T-cell (primary cell): ENCODE data around the gene ACYP2. TPM values are rescaled to one million over a fixed set of nuclear protein-coding genes. Genes with fewer than 3 reads are reported as not detected.

ENCODE experiments used
- ATAC-seq, 4 experiments: fragments of 200-7000 bp in 3 of 4; fragments of 150-1000 bp in 1 of 4; cut with Tn5 transposase; replicated peaks in 1 of 4; 1 replicate in 3 of 4; 2 replicates in 1 of 4; pipeline ENCODE4 v1.10.0; 2021; ENCODE audit warnings: moderate library complexity in 3 of 4, mild to moderate bottlenecking in 2 of 4, moderate number of reproducible peaks in 1 of 4
- CTCF ChIA-PET, 2 donors: fragments of 300-600 bp; sonication (Branson Sonifier 250); formaldehyde crosslinking; loops; one replicate each; lab custom pipeline; 2022; ENCODE audit warnings: antibody characterized with exemption in 2 of 2; lab: Charles Lee
- POLR2A ChIA-PET, 2 donors: fragments of 300-600 bp; sonication (Branson Sonifier 250); formaldehyde crosslinking; loops; one replicate each; lab custom pipeline; 2022; ENCODE audit warnings: antibody characterized with exemption in 2 of 2; lab: Charles Lee
- DNase-seq, 35 experiments: peaks; one replicate each; pipeline versions ENCODE4 v3.0.0 to v3.0.0-alpha.2; 2013 to 2023
- H3K27ac ChIP-seq: one replicate; pipeline ENCODE4 v1.5.1; 2013; ENCODE audit warnings: low read length
- H3K27me3 ChIP-seq, 2 experiments: replicated peaks in 1 of 2; 1 replicate in 1 of 2; 2 replicates in 1 of 2; pipeline versions ENCODE4 v1.6.1 to v1.7.0; 2013; ENCODE audit warnings: low read length in 1 of 2, mixed read lengths in 1 of 2; ENCODE audit not compliant: control insufficient read depth in 2 of 2, insufficient read depth in 2 of 2; ENCODE audit errors: extremely low read depth in 1 of 2
- H3K36me3 ChIP-seq, 2 donors: 1 replicate in 1 of 2; 2 replicates in 1 of 2; pipeline versions ENCODE4 v1.6.1 to v1.7.0; 2013; ENCODE audit warnings: low read length in 1 of 2; ENCODE audit not compliant: control insufficient read depth in 2 of 2, insufficient read depth in 1 of 2; ENCODE audit errors: extremely low read depth in 1 of 2
- H3K4me1 ChIP-seq, 2 experiments: 1 replicate in 1 of 2; 2 replicates in 1 of 2; pipeline versions ENCODE4 v1.6.1 to v1.7.0; 2013; ENCODE audit warnings: low read length in 2 of 2, mixed read lengths in 1 of 2; ENCODE audit not compliant: insufficient read depth in 2 of 2, control insufficient read depth in 1 of 2; ENCODE audit errors: extremely low read depth in 1 of 2
- H3K4me3 ChIP-seq, 2 donors: 1 replicate in 1 of 2; 2 replicates in 1 of 2; pipeline versions ENCODE4 v1.5.1 to v1.7.0; 2013; ENCODE audit warnings: mild to moderate bottlenecking in 2 of 2, low read length in 1 of 2, moderate library complexity in 1 of 2; ENCODE audit not compliant: control insufficient read depth in 1 of 2; ENCODE audit errors: extremely low read depth in 1 of 2
- H3K9me3 ChIP-seq: 2 replicates; pipeline ENCODE4 v1.7.0; 2013
- H3K27ac Mint-ChIP-seq, 2 donors: one replicate each; pipeline ENCODE4 v1.8.0; 2020 to 2021; ENCODE audit warnings: mild to moderate bottlenecking in 2 of 2, mixed read lengths in 2 of 2
- H3K27me3 Mint-ChIP-seq, 2 donors: one replicate each; pipeline ENCODE4 v1.8.0; 2021 to 2022; ENCODE audit warnings: mixed read lengths in 2 of 2
- H3K36me3 Mint-ChIP-seq: one replicate; pipeline ENCODE4 v1.8.0; 2021; ENCODE audit warnings: mixed read lengths
- H3K4me1 Mint-ChIP-seq, 3 donors: one replicate each; pipeline ENCODE4 v1.8.0; 2020 to 2022; ENCODE audit warnings: mixed read lengths in 3 of 3, mild to moderate bottlenecking in 1 of 3
- H3K4me3 Mint-ChIP-seq, 3 donors: one replicate each; pipeline ENCODE4 v1.8.0; 2020 to 2022; ENCODE audit warnings: mild to moderate bottlenecking in 3 of 3, mixed read lengths in 3 of 3, moderate library complexity in 3 of 3
- H3K9me3 Mint-ChIP-seq, 3 donors: one replicate each; pipeline ENCODE4 v1.8.0; 2020 to 2022; ENCODE audit warnings: mixed read lengths in 3 of 3
- WGBS: methylation state at CpG from one replicate; pipeline ENCODE4 v1.1.5; 2013; ENCODE audit warnings: missing lambda C conversion rate; ENCODE audit not compliant: insufficient coverage; 5-methylcytosine and 5-hydroxymethylcytosine counted together
- total RNA-seq, 35 experiments: library from RNA in 6 of 35; stranded (reverse) in 6 of 35; fragments of 120-200 nt in 1 of 35; gene quantifications; one replicate each; pipeline versions ENCODE4 v1.2.1 to v1.2.4 and lab custom pipeline; 2013 to 2026

Gene ACYP2
- total RNA-seq, 5 donors from 2014 or later (not counting 1 experiment from before 2014, with no cell fraction given): 13.8 to 18.8 (median 15.3) TPM

DNA sequence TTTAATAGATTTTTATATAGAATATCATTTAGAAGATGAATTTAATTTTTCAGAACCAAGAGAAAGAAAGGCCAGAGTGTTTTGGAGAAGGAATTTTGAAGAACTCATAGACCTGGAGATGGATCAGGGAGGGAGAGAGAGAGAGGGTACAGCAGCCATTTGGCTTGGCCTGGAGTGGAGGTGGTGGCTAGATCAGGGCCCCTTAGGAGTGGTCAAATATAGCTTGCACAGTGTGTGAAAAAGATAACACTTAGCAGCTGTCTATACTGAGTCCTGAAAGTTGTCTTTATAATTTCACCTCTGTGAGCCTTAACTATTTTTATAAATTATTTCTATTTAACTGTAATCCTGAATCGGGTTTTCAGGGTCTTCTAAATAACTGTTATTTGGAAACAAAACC lies 38.8 kb upstream of the ACYP2 start:
- ChIA-PET CTCF (interaction anchor here in 1 of 2 donors (0.5 kb wide), 1 partner anchor 31 kb away, joined by 6 read pairs; no protein-coding TSS in a partner anchor), POLR2A (no interaction called here)
- H3K4me1 ChIP-seq: no peaks in the 10 kb centered on the region
- Mint-ChIP-seq H3K27ac (no peak overlapping the region), H3K4me1 (peaks cover 0 to 10% (median 9%) of the 10 kb centered on the region in 3 donors), H3K9me3 (no peaks in the 10 kb centered on the region), H3K36me3 (peaks cover 7% of the 10 kb centered on the region), H3K4me3 (no peak overlapping the region), H3K27me3 (no peaks in the 10 kb centered on the region)
- DNase-seq: no peak
- WGBS: no CpG with 5 or more reads among the region's 1 CpG
- no peak overlapping the region for H3K27ac ChIP-seq
- no peaks in the 10 kb centered on the region for H3K36me3 ChIP-seq
- no peaks in the 10 kb centered on the region for H3K9me3 ChIP-seq
- ATAC-seq: no peak
- no peak overlapping the region for H3K4me3 ChIP-seq
- no peaks in the 10 kb centered on the region for H3K27me3 ChIP-seq

DNA sequence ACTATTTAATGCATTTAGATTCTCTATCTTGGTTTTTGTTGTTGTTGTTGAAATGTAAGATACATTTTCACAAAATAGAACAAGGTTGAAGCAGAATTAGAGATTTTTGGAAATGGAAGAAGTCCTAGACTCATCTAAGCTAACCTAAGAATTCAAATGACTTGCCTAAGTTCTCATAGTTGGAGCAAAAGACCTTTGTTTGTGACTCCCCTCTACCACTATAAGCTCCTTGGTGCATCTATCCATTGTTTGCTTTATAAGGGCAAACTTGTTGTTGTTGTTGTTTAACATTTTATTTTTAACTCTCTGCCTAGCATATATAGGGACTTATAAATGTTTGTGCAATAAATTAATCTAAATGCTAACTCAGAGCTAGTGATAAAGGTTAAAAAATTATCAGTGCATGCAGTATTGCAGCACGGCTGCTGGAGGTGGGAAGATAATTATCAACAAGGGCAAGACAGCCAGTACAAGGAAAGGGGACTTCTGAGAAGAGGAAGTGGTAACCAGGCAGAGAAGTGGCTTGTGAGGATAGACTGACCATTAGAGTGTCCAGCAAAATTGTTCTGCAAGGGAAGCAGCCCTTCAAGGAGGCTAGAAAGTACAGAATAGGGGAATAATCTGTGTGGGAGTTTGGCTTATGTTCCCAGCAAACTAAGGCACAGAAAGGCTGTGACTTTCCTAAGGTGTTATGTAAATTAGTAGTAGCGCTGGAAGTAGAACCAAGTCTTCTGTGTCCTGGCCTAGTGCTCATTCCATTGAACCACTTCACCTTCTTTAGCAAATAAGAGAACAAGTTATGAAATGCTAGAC lies 38.1 kb upstream of the ACYP2 start:
- peaks cover 9% of the 10 kb centered on the region for H3K36me3 Mint-ChIP-seq
- ATAC-seq: no peak
- H3K4me1 Mint-ChIP-seq: peaks cover 0 to 10% (median 9%) of the 10 kb centered on the region in 3 donors
- H3K27ac Mint-ChIP-seq: no peak overlapping the region
- Histone ChIP-seq H3K4me3 (no peak overlapping the region), H3K36me3 (no peaks in the 10 kb centered on the region), H3K27me3 (no peaks in the 10 kb centered on the region), H3K9me3 (no peaks in the 10 kb centered on the region), H3K27ac (no peak overlapping the region), H3K4me1 (no peaks in the 10 kb centered on the region)
- H3K27me3 Mint-ChIP-seq: no peaks in the 10 kb centered on the region
- H3K9me3 Mint-ChIP-seq: no peaks in the 10 kb centered on the region
- CTCF ChIA-PET: interaction anchor here (0.5 to 0.7 kb wide), 3 partner anchors 24 to 37 kb away, joined by 3 to 6 read pairs (median 6); no protein-coding TSS in a partner anchor
- no peak for DNase-seq
- H3K4me3 Mint-ChIP-seq: no peak overlapping the region
- 75% methylated on average over 1 of the region's 2 CpGs for WGBS
- POLR2A ChIA-PET: no interaction called here

DNA sequence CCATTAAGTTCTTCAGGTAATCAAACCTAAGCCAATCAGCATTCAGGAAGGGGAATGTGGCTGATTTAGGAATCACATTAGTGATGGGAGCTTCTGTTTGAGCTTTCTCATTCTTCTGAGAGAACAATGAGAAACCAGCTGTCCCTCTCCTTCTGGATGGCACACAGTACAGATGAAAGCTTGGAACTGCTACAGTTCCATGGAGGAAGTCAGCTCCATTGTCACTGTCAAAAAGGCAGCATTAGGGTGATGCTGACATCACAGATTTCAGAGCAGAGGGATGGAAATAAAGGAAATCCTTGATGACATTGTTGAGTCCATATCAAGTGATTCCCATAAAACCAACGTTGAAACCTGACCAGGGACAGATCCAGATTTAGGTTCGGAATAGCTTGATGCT lies 36.1 kb upstream of the ACYP2 start:
- ATAC-seq (no peak), DNase-seq (no peak)
- Mint-ChIP-seq H3K4me1 (no peaks in the 10 kb centered on the region), H3K9me3 (no peaks in the 10 kb centered on the region), H3K27me3 (no peaks in the 10 kb centered on the region), H3K27ac (no peak overlapping the region), H3K36me3 (peaks cover 9% of the 10 kb centered on the region), H3K4me3 (no peak overlapping the region)
- Histone ChIP-seq H3K27ac (no peak overlapping the region), H3K4me1 (no peaks in the 10 kb centered on the region), H3K9me3 (no peaks in the 10 kb centered on the region), H3K27me3 (no peaks in the 10 kb centered on the region), H3K4me3 (no peak overlapping the region), H3K36me3 (no peaks in the 10 kb centered on the region)
- ChIA-PET CTCF (no interaction called here), POLR2A (no interaction called here)
- WGBS: no CpG with 5 or more reads among the region's 2 CpGs

DNA sequence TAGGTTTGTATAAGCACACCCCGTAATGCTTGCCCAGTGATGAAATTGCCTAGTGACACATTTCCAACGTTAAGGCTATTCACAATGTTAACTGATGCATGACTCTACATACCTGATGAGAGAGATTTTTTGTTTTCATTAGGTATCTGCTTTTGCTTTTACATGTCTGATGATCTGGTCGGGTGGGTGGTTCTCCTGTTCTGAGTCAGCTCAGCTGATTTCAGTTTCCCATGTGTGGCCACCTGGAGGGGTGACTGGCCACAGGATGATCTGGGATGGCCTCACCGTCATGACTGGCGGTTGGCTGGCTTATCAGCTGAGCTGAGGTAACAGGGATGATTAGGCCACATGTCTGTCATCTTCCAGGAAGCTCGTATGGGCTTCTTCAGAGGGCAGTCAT lies 33.8 kb upstream of the ACYP2 start:
- 46% methylated on average over 6 of the region's 6 CpGs for WGBS
- no peaks in the 10 kb centered on the region for H3K4me1 Mint-ChIP-seq
- no peak overlapping the region for H3K27ac Mint-ChIP-seq
- no peaks in the 10 kb centered on the region for H3K4me1 ChIP-seq
- ChIA-PET POLR2A (no interaction called here), CTCF (interaction anchor here in 1 of 2 donors (0.6 kb wide), 1 partner anchor 1380 kb away, joined by 3 read pairs; no protein-coding TSS in a partner anchor)
- H3K27me3 Mint-ChIP-seq: no peaks in the 10 kb centered on the region
- no peaks in the 10 kb centered on the region for H3K36me3 ChIP-seq
- H3K36me3 Mint-ChIP-seq: peaks cover 9% of the 10 kb centered on the region
- no peaks in the 10 kb centered on the region for H3K9me3 ChIP-seq
- H3K27ac ChIP-seq: no peak overlapping the region
- ATAC-seq: no peak
- no peak for DNase-seq
- H3K4me3 Mint-ChIP-seq: no peak overlapping the region
- no peaks in the 10 kb centered on the region for H3K27me3 ChIP-seq
- H3K4me3 ChIP-seq: no peak overlapping the region
- no peaks in the 10 kb centered on the region for H3K9me3 Mint-ChIP-seq

DNA sequence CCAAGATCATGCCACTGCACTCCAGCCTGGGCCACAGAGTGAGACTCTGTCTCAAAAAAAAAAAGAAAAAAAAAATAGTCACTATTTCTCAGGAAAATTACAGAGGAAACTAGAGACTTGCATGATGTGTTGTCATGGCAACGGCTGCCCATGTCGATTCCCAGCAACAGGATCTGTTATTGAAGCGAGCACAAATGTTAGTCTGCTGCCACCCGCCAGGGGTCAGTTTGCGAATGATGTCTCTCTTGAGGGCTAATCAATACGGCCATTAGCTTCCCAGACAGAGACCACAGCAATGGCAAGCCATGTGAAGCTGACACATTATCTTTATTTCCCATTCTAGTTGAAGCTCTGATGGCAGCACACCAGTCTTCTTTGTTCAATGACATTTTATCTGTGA lies 32.4 kb upstream of the ACYP2 start:
- Histone ChIP-seq H3K4me3 (no peak overlapping the region), H3K27ac (no peak overlapping the region), H3K4me1 (no peaks in the 10 kb centered on the region), H3K27me3 (no peaks in the 10 kb centered on the region), H3K9me3 (no peaks in the 10 kb centered on the region), H3K36me3 (no peaks in the 10 kb centered on the region)
- DNase-seq (no peak), ATAC-seq (no peak)
- POLR2A ChIA-PET: no interaction called here
- H3K36me3 Mint-ChIP-seq: peaks cover 9% of the 10 kb centered on the region
- no peaks in the 10 kb centered on the region for H3K9me3 Mint-ChIP-seq
- H3K27ac Mint-ChIP-seq: no peak overlapping the region
- WGBS: 95% methylated on average over 5 of the region's 6 CpGs
- no peaks in the 10 kb centered on the region for H3K27me3 Mint-ChIP-seq
- H3K4me3 Mint-ChIP-seq: no peak overlapping the region
- CTCF ChIA-PET: no interaction called here
- H3K4me1 Mint-ChIP-seq: no peaks in the 10 kb centered on the region

DNA sequence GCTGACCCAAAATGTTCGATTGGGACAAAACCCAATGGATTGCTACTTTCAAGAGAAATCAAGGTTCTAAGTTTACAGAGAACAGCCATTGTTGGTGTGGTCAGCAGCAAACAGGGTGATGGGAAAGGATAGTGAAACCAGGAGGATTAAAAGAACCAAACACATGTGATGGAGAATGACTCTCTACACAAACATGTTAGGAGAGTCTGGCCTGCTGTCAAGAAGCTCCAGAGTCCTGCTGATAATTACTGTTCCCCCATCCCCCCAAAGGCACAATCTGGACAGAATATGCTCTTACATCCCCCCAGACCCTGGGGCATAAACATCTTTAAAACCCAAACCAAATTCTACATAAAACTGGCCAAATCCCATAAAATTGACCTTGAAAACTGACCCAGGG lies 32.0 kb upstream of the ACYP2 start:
- Mint-ChIP-seq H3K27ac (no peak overlapping the region), H3K27me3 (no peaks in the 10 kb centered on the region), H3K4me1 (no peaks in the 10 kb centered on the region), H3K9me3 (no peaks in the 10 kb centered on the region), H3K36me3 (peaks cover 9% of the 10 kb centered on the region), H3K4me3 (no peak overlapping the region)
- ChIA-PET POLR2A (no interaction called here), CTCF (no interaction called here)
- DNase-seq (no peak), ATAC-seq (no peak)
- no CpG with 5 or more reads among the region's 1 CpG for WGBS
- no peak overlapping the region for H3K4me3 ChIP-seq
- no peaks in the 10 kb centered on the region for H3K9me3 ChIP-seq
- H3K27ac ChIP-seq: no peak overlapping the region
- H3K4me1 ChIP-seq: no peaks in the 10 kb centered on the region
- no peaks in the 10 kb centered on the region for H3K27me3 ChIP-seq
- H3K36me3 ChIP-seq: no peaks in the 10 kb centered on the region
